Activated CD4-positive, alpha-beta memory T cell treated with anti-CD3 and anti-CD28 coated beads, Interleukin-2, amount 10 ng/mL, durations not matched to agents 7 days and 5 days (primary cell): ENCODE measurements around the gene TMED8. TPM values are rescaled to one million over a fixed set of nuclear protein-coding genes. Genes with fewer than 3 reads are reported as not detected.

Source experiments
- CTCF ChIA-PET: fragments of 350-600 bp; sonication (Branson Sonifier 250); formaldehyde crosslinking; loops from one replicate; lab custom pipeline; 2021; ENCODE audit warnings: antibody characterized with exemption, inconsistent platforms; lab: Charles Lee
- POLR2A ChIA-PET: fragments of 350-600 bp; sonication (Branson Sonifier 250); formaldehyde crosslinking; loops from one replicate; lab custom pipeline; 2021; ENCODE audit warnings: antibody characterized with exemption; lab: Charles Lee
- DNase-seq: peaks from one replicate; pipeline ENCODE4 v3.0.0-alpha.2; 2020
- H3K27ac Mint-ChIP-seq: one replicate; pipeline ENCODE4 v1.8.0; 2021; ENCODE audit warnings: mild to moderate bottlenecking, mixed read lengths
- H3K27me3 Mint-ChIP-seq: one replicate; pipeline ENCODE4 v1.8.0; 2021; ENCODE audit warnings: mixed read lengths
- H3K36me3 Mint-ChIP-seq: one replicate; pipeline ENCODE4 v1.8.0; 2021; ENCODE audit warnings: low read depth, mixed read lengths
- H3K4me1 Mint-ChIP-seq: one replicate; pipeline ENCODE4 v1.8.0; 2021; ENCODE audit warnings: mixed read lengths
- H3K4me3 Mint-ChIP-seq: one replicate; pipeline ENCODE4 v1.8.0; 2021; ENCODE audit warnings: mild to moderate bottlenecking, mixed read lengths
- H3K9me3 Mint-ChIP-seq: one replicate; pipeline ENCODE4 v1.8.0; 2021; ENCODE audit warnings: mixed read lengths
- total RNA-seq, 2 experiments: library from RNA; stranded (reverse); gene quantifications; one replicate each; pipeline ENCODE4 v1.2.3, GENCODE V29; 2021

Gene TMED8
- total RNA-seq, 2 experiments from 2014 or later = 21.2 to 22.2 TPM

DNA sequence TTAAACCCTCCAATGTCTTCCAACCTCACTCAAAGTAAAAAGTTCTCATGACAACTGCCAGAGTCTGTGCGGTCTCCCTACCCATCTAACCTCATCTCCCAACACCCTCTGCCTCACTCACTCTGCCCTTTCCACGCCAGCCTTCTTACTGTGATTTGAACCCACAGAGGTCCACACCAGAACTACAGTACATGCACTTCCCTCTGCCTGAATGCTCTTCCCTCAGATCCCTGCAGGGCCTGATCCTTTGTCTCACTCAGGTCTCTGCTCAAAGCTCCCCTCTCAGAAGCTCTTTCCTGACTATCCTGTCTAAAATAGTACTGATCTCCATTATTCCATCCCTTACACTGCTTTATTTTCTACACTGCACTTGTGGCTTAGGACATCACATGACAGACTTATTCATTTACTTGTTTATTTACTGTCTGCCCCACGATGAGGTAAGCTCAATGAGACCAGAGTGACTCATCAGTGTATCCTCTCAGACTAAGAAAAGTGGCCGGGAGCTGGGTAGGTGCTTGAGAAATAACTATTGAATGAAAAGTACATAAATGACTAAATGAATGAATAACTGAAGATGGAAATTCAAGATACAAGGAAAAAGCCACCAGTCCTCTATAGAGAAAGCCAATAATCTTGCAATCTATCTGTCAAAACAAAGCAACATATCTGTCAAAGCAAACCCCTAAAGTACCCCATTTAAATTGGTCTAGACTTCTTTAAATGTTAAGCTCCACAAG is 73.3 kb downstream of the TMED8 start:
- H3K36me3 Mint-ChIP-seq = peaks cover 4% of the 10 kb centered on the region
- ChIA-PET CTCF (interaction anchor here (0.7 to 9.8 kb wide), 12 partner anchors 9 to 342 kb away, joined by 3 to 175 read pairs (median 4); partner anchors contain the start of genes GSTZ1, POMT2, SAMD15 and TMED8), POLR2A (interaction anchor here (0.6 to 4.1 kb wide), 5 partner anchors 12 to 431 kb away, joined by 4 to 29 read pairs (median 11); partner anchors contain the start of genes AHSA1, GSTZ1, POMT2 and SAMD15)
- peak overlapping the region; percentile 74 for H3K27ac Mint-ChIP-seq
- peaks cover 36% of the 10 kb centered on the region for H3K4me1 Mint-ChIP-seq
- peak; percentile 54 for DNase-seq
- H3K4me3 Mint-ChIP-seq = no peak overlapping the region
- peaks cover 2% of the 10 kb centered on the region for H3K27me3 Mint-ChIP-seq
- no peaks in the 10 kb centered on the region for H3K9me3 Mint-ChIP-seq

DNA sequence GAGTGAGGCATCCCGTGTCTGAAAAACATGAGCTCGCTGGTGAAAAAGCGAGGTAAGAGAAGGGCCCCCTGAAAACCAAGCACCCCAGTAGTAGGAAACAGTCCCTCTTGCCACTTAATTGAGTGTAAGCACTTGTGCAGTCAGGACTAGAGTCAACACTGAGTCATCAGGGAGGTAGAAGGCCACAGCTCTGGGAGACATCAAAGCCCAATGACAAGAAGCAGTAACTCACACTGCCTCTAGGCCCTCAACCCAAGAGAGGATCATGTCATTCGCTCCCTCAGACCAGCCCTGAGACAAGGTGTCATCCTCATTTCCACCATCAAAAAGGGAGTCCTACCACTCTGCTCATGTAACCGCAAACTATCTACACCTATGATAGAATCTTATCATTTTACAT is 74.0 kb downstream of the TMED8 start:
- POLR2A ChIA-PET = interaction anchor here (1.5 to 4.1 kb wide), 4 partner anchors 13 to 155 kb away, joined by 4 to 29 read pairs (median 12); partner anchors contain the start of genes AHSA1, GSTZ1, POMT2 and SAMD15
- H3K4me3 Mint-ChIP-seq = no peak overlapping the region
- peaks cover 36% of the 10 kb centered on the region for H3K4me1 Mint-ChIP-seq
- CTCF ChIA-PET = interaction anchor here (0.9 to 9.8 kb wide), 9 partner anchors 8 to 249 kb away, joined by 3 to 175 read pairs (median 6); partner anchors contain the start of genes GSTZ1, POMT2, SAMD15 and TMED8
- DNase-seq = peak; percentile 61
- peak overlapping the region; percentile 74 for H3K27ac Mint-ChIP-seq
- H3K27me3 Mint-ChIP-seq = peaks cover 2% of the 10 kb centered on the region
- H3K9me3 Mint-ChIP-seq = no peaks in the 10 kb centered on the region
- H3K36me3 Mint-ChIP-seq = peaks cover 4% of the 10 kb centered on the region

DNA sequence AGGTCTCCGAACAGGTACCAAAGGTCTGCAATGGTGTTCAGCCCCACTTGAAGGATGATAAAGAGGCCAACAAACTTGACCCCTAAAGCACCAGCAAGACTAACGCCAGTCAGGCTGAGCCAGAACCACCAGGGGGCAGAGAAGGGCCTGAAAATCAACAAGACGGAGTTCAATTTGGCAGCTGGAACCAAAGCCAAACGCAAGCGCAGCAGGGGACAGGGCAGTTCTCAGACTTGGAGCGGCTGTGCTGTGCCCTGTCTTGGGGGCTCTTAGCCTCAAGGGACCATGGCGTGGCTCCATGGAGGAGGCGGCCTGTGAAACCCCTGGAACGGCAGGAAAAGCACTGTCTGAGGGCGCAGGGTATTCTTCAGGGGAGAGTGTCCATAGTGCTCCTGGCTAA is 75.8 kb downstream of the TMED8 start:
- Mint-ChIP-seq H3K27ac (no peak overlapping the region), H3K27me3 (peaks cover 2% of the 10 kb centered on the region), H3K9me3 (no peaks in the 10 kb centered on the region), H3K4me1 (peaks cover 25% of the 10 kb centered on the region), H3K36me3 (peaks cover 4% of the 10 kb centered on the region), H3K4me3 (no peak overlapping the region)
- CTCF ChIA-PET = interaction anchor here (0.5 to 9.8 kb wide), 7 partner anchors 14 to 152 kb away, joined by 3 to 175 read pairs (median 6); partner anchors contain the start of genes GSTZ1, POMT2 and TMED8
- POLR2A ChIA-PET = interaction anchor here (1.0 to 4.1 kb wide), 3 partner anchors 15 to 76 kb away, joined by 3 to 29 read pairs (median 3); partner anchors contain the start of genes GSTZ1, POMT2, SAMD15 and TMED8
- DNase-seq = peak; percentile 70

DNA sequence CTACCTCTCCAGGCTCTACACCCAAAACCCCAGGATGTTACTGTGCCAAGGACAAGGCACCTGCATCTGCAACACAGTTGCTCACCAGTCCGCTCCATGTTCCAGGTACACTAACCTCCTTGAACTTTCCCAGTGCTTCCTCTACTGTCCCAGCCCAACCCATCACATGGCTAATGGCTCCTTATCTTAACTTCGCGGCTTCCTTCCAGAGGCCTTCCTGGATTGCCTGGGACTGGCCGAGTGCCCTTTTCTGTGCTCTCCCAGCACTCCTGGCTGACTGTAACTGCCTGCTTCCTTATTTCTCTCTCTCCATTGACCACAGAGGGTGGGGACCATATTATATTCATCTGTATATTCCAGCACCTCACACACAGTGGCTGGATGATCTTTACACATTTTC is 77.1 kb downstream of the TMED8 start:
- peaks cover 1% of the 10 kb centered on the region for H3K27me3 Mint-ChIP-seq
- H3K9me3 Mint-ChIP-seq = no peaks in the 10 kb centered on the region
- H3K4me1 Mint-ChIP-seq = peaks cover 23% of the 10 kb centered on the region
- H3K27ac Mint-ChIP-seq = no peak overlapping the region
- POLR2A ChIA-PET = no interaction called here
- peaks cover 2% of the 10 kb centered on the region for H3K36me3 Mint-ChIP-seq
- no peak overlapping the region for H3K4me3 Mint-ChIP-seq
- CTCF ChIA-PET = interaction anchor here (9.8 kb wide), 1 partner anchor 16 kb away, joined by 175 read pairs; no protein-coding TSS in a partner anchor
- DNase-seq = no peak

DNA sequence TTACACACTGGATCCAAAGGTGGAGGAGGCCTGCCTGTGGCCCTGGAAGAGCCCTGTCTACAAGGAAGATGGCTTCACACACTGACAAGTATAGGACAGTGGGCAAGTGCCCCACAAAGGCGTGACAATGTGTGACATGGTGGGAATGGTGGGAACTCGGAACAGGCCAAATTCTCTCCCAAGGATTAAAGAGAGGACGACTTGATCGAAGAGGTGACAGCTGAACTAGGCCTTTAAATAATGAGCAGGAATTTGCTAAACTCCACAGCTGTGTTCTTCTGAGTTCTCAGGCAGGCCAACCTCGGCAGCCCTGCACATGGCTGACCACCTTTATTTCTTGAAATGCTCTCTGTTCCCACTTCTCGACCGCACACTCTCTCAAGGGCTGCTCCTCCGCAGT is 80.0 kb downstream of the TMED8 start:
- H3K9me3 Mint-ChIP-seq = no peaks in the 10 kb centered on the region
- no peaks in the 10 kb centered on the region for H3K36me3 Mint-ChIP-seq
- H3K27me3 Mint-ChIP-seq = no peaks in the 10 kb centered on the region
- no peaks in the 10 kb centered on the region for H3K4me1 Mint-ChIP-seq
- POLR2A ChIA-PET = no interaction called here
- no peak for DNase-seq
- no peak overlapping the region for H3K27ac Mint-ChIP-seq
- CTCF ChIA-PET = interaction anchor here (0.6 to 1.8 kb wide), 3 partner anchors 16 to 257 kb away, joined by 3 to 10 read pairs (median 3); no protein-coding TSS in a partner anchor
- H3K4me3 Mint-ChIP-seq = no peak overlapping the region

DNA sequence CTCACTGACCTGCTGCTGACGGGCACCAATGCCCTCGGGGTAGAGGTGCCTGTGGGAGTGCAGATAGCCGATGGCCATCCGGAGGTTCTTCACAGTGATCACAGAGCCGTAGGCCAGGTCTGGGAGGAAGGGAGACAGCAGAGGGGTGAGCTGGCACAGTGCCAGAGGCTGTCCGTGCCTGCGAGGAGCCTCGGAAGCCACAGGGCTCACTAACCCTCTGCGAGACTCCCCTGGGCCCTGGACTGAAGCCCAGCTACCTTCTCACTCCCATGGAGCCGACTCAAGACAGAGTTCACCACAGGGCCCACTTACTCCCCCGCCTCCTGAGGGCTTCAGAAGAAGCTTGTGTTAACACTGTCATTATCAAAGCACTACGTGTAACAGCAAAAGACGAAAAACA is 80.7 kb downstream of the TMED8 start:
- Mint-ChIP-seq H3K4me3 (no peak overlapping the region), H3K9me3 (no peaks in the 10 kb centered on the region), H3K4me1 (no peaks in the 10 kb centered on the region), H3K36me3 (no peaks in the 10 kb centered on the region), H3K27ac (no peak overlapping the region), H3K27me3 (no peaks in the 10 kb centered on the region)
- ChIA-PET POLR2A (no interaction called here), CTCF (interaction anchor here (1.8 kb wide), 1 partner anchor 20 kb away, joined by 10 read pairs; no protein-coding TSS in a partner anchor)
- DNase-seq = no peak

DNA sequence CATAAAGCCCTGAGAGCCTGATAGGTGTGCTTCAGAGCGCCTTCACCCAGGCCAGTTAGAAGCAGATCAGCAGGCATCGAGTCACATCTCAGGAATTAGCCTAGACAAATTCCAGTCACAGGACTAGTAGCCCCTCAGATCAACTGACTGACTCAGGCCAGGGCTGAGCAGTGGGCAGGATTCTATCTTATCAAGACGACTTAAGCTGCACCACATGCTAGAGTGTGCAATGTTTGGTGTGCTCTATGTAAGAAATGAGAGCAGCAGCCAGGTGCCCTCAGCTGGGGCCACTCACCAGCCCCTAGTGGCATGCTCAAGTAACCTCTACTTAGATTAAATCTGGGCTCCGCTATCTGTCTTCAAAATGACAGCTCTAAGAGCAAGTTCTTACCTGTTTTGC is 86.2 kb downstream of the TMED8 start:
- H3K4me3 Mint-ChIP-seq = no peak overlapping the region
- no peak overlapping the region for H3K27ac Mint-ChIP-seq
- H3K4me1 Mint-ChIP-seq = no peaks in the 10 kb centered on the region
- CTCF ChIA-PET = no interaction called here
- no peaks in the 10 kb centered on the region for H3K36me3 Mint-ChIP-seq
- DNase-seq = no peak
- H3K27me3 Mint-ChIP-seq = no peaks in the 10 kb centered on the region
- POLR2A ChIA-PET = interaction anchor here (1.1 kb wide), 1 partner anchor 31 kb away, joined by 3 read pairs; the partner anchor contains the start of gene GSTZ1
- H3K9me3 Mint-ChIP-seq = no peaks in the 10 kb centered on the region

DNA sequence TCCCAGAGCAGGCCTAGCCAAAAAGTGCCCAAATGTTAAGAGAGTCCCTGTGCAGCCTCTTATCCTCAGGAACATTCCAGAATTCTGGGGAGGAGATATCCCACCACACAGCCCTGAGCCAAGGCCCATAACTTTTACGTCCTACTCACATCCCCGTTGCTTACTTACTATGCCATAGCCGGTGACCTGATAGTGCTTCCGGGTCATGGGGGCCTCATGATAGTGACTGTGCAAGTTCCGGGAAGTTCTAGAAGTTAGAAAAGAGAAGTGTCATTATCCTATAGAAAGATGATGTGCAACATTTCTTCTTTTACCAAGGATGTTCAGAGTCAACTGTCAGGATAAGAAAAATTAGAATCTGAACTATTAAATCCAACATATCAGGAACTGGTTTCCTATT is 90.3 kb downstream of the TMED8 start:
- no peaks in the 10 kb centered on the region for H3K27me3 Mint-ChIP-seq

More for the DNA sequence above, 90.3 kb downstream of the TMED8 start:
- ChIA-PET CTCF (interaction anchor here (0.6 to 1.7 kb wide), 2 partner anchors 15 to 29 kb away, joined by 3 to 6 read pairs; no protein-coding TSS in a partner anchor), POLR2A (no interaction called here)
- H3K4me3 Mint-ChIP-seq = no peak overlapping the region
- H3K9me3 Mint-ChIP-seq = no peaks in the 10 kb centered on the region
- H3K36me3 Mint-ChIP-seq = peaks cover 3% of the 10 kb centered on the region
- no peak overlapping the region for H3K27ac Mint-ChIP-seq
- DNase-seq = no peak
- no peaks in the 10 kb centered on the region for H3K4me1 Mint-ChIP-seq

Other genes starting within 250 kb of the TMED8 start
- not detected for gene ZDHHC22, start 235.3 kb downstream of the TMED8 start, total RNA-seq
- 1 to 10 TPM; 1.5 to 1.9 TPM for gene TMEM63C, start 195.3 kb downstream of the TMED8 start, total RNA-seq
- gene NGB, start 105.9 kb downstream of the TMED8 start, total RNA-seq = not detected
- 10 to 100 TPM; 10.5 to 16.1 TPM for gene POMT2, start 56.2 kb downstream of the TMED8 start, total RNA-seq
- gene GSTZ1, start 56.1 kb downstream of the TMED8 start, total RNA-seq = 10 to 100 TPM; 18.1 to 18.4 TPM
- gene SAMD15, start 285 bp upstream of the TMED8 start, total RNA-seq = under 1 TPM in 1 of 2 experiments, not detected in 1; 0.25 TPM
- under 1 TPM; 0.35 to 0.48 TPM for gene NOXRED1, start 46.4 kb upstream of the TMED8 start, total RNA-seq
- 10 to 100 TPM; 20.3 to 20.6 TPM for gene VIPAS39, start 80.5 kb upstream of the TMED8 start, total RNA-seq
- gene AHSA1, start 81.0 kb upstream of the TMED8 start, total RNA-seq = 100 to 1,000 TPM; 152 to 162 TPM
- gene ISM2, start 121.7 kb upstream of the TMED8 start, total RNA-seq = not detected
- gene SPTLC2, start 239.5 kb upstream of the TMED8 start, total RNA-seq = 10 to 100 TPM; 40.6 to 43.2 TPM